Mesothelial cell of epicardium (in vitro differentiated cells): ENCODE data around the gene CCNB2. TPM values are rescaled to one million over a fixed set of nuclear protein-coding genes. Genes with fewer than 3 reads are reported as not detected.
A peak's percentile ranks its signal among the peaks of the same experiment; 100 is the strongest.

ENCODE experiments used
- DNase-seq, 2 experiments: peaks; one replicate each; pipeline ENCODE4 v3.0.0; 2021; ENCODE audit warnings: low spot score in 2 of 2; ENCODE audit not compliant: unreplicated experiment in 2 of 2
- H3K27ac Mint-ChIP-seq: 2 replicates; pipeline ENCODE4 v1.8.0; 2021; ENCODE audit warnings: mixed read lengths
- H3K27me3 Mint-ChIP-seq: 2 replicates; pipeline ENCODE4 v1.8.0; 2021; ENCODE audit warnings: low read depth, mixed read lengths
- H3K36me3 Mint-ChIP-seq: 2 replicates; pipeline ENCODE4 v1.8.0; 2021; ENCODE audit warnings: mixed read lengths
- H3K4me1 Mint-ChIP-seq: 2 replicates; pipeline ENCODE4 v1.8.0; 2021; ENCODE audit warnings: mixed read lengths
- H3K4me3 Mint-ChIP-seq: 2 replicates; pipeline ENCODE4 v1.8.0; 2021; ENCODE audit warnings: mild to moderate bottlenecking, moderate library complexity, mixed read lengths
- H3K9me3 Mint-ChIP-seq: 2 replicates; pipeline ENCODE4 v1.8.0; 2021; ENCODE audit warnings: mixed read lengths
- CTCF ChIP-seq: fragments of 200-600 bp; sonication (generic); IDR thresholded peaks from one replicate; pipeline ENCODE4 v1.5.0; 2021; ENCODE audit warnings: antibody characterized with exemption; ENCODE audit not compliant: unreplicated experiment
- total RNA-seq: library from RNA; stranded (reverse); gene quantifications from 3 replicates; pipeline ENCODE4 v1.2.1, GENCODE V29; 2021

Gene CCNB2
- total RNA-seq, 1 donor from 2014 or later = 26.8 TPM

- H3K9me3 Mint-ChIP-seq = peaks cover 8% of the 10 kb centered on the region
- H3K4me1 Mint-ChIP-seq = peaks cover 12% of the 10 kb centered on the region
- peak overlapping the region; percentile 50 for H3K27ac Mint-ChIP-seq
- peaks cover 15% of the 10 kb centered on the region for H3K36me3 Mint-ChIP-seq
- no peak for DNase-seq
- H3K27me3 Mint-ChIP-seq = no peaks in the 10 kb centered on the region
- no peak for TF ChIP-seq CTCF
- H3K4me3 Mint-ChIP-seq = no peak overlapping the region
Measured at GRCh38 chr15:59169251-59169708, 64.3 kb downstream of the CCNB2 start.

- H3K4me3 Mint-ChIP-seq = no peak overlapping the region
- peaks cover 15% of the 10 kb centered on the region for H3K36me3 Mint-ChIP-seq
- H3K9me3 Mint-ChIP-seq = peaks cover 4% of the 10 kb centered on the region
- no peak for DNase-seq
- no peak for TF ChIP-seq CTCF
- no peaks in the 10 kb centered on the region for H3K27me3 Mint-ChIP-seq
- H3K4me1 Mint-ChIP-seq = peaks cover 17% of the 10 kb centered on the region
- peak overlapping the region; percentile 18 for H3K27ac Mint-ChIP-seq
Measured at GRCh38 chr15:59170295-59171066, 65.5 kb downstream of the CCNB2 start.

GRCh38 chr15:59171067-59171397, 66.1 kb downstream of the CCNB2 start:
- H3K9me3 Mint-ChIP-seq = peaks cover 4% of the 10 kb centered on the region
- no peak overlapping the region for H3K4me3 Mint-ChIP-seq
- H3K27me3 Mint-ChIP-seq = no peaks in the 10 kb centered on the region
- no peak overlapping the region for H3K27ac Mint-ChIP-seq
- TF ChIP-seq CTCF = no peak
- peaks cover 12% of the 10 kb centered on the region for H3K4me1 Mint-ChIP-seq
- peaks cover 15% of the 10 kb centered on the region for H3K36me3 Mint-ChIP-seq
- DNase-seq = no peak

GRCh38 chr15:59172289-59172901, 67.4 kb downstream of the CCNB2 start:
- Mint-ChIP-seq H3K27ac (no peak overlapping the region), H3K36me3 (peaks cover 20% of the 10 kb centered on the region), H3K4me3 (no peak overlapping the region), H3K9me3 (peaks cover 4% of the 10 kb centered on the region), H3K27me3 (no peaks in the 10 kb centered on the region), H3K4me1 (peaks cover 6% of the 10 kb centered on the region)
- DNase-seq = no peak
- no peak for TF ChIP-seq CTCF

- no peak for DNase-seq
- Mint-ChIP-seq H3K9me3 (peaks cover 4% of the 10 kb centered on the region), H3K27me3 (no peaks in the 10 kb centered on the region), H3K27ac (no peak overlapping the region), H3K36me3 (peaks cover 27% of the 10 kb centered on the region), H3K4me1 (peaks cover 6% of the 10 kb centered on the region), H3K4me3 (no peak overlapping the region)
- no peak for TF ChIP-seq CTCF
Measured at GRCh38 chr15:59173194-59173593, 68.2 kb downstream of the CCNB2 start.
